ENCODE data around the gene LACTBL1. TPM values are rescaled to one million over a fixed set of nuclear protein-coding genes. Genes with fewer than 3 reads are reported as not detected.

The LACTBL1 gene
- total and polyA plus RNA-seq, 2 experiments from 2014 or later: not detected

DNA sequence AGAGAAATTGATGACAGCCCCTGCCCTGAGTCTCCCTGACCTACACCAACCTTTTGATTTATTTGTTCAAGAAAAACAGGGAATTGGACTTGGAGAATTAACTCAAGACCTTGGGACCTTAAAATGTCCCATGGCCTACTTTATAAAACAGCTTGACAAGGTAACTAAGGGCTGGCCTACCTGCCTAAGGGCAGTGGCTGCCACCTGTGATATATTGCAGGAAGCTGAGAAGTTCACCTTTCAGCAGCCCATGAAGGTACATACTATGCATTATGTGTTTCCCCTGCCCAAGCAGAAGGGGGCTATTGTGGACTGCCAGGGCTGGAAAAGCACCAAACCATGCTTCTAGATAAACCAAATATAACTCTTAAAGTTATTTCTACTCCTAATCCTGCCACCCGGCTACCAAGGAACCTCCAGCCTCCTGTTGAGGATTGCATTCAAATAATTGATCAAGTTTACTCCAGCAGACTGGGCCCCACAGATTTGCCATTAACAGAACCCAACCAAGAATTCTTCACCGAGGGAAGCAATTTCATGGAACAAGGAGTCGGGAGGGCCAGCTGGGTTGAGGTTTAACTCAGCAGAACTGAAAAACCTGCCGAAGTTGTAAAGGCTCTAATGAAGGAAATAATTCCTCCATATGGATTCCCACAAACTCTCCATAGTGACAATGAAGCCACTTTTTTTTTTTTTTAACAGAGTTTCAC, 28.2 kb downstream of the LACTBL1 start (continued):
- TF ChIP-seq CTCF (conservative IDR thresholded peaks at IDR 0.05; ENCODE audit: low read depth in 2 of 2) (no peak), EZH2 (IDR thresholded peaks at IDR 0.05; ENCODE audit: low read depth, unreplicated experiment) (no peak), NANOG (IDR thresholded peaks at IDR 0.05; ENCODE audit: borderline replicate concordance) (no peak)
- TF ChIP-seq, protein P1, sequence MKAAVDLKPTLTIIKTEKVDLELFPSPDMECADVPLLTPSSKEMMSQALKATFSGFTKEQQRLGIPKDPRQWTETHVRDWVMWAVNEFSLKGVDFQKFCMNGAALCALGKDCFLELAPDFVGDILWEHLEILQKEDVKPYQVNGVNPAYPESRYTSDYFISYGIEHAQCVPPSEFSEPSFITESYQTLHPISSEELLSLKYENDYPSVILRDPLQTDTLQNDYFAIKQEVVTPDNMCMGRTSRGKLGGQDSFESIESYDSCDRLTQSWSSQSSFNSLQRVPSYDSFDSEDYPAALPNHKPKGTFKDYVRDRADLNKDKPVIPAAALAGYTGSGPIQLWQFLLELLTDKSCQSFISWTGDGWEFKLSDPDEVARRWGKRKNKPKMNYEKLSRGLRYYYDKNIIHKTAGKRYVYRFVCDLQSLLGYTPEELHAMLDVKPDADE (IDR thresholded peaks at IDR 0.05): no peak

- Mint-ChIP-seq H3K36me3 (ENCODE audit: low read depth) (no peaks in the 10 kb centered on the region), H3K27ac (no peak overlapping the region), H3K4me1 (no peaks in the 10 kb centered on the region), H3K4me3 (no peak overlapping the region), H3K27me3 (ENCODE audit: insufficient read depth, low read depth, poor library complexity) (peaks cover 3% of the 10 kb centered on the region), H3K9me3 (peaks cover 20% of the 10 kb centered on the region; the same call in 2 of the 3 replicates)
- H3K4me3 ChIP-seq: no peak overlapping the region
- no peak for ATAC-seq
- H4K20me1 ChIP-seq (replicated peaks; ENCODE audit: insufficient read depth): no peaks in the 10 kb centered on the region
- no peak overlapping the region for H2AFZ ChIP-seq
- H3K4me2 ChIP-seq: no peak overlapping the region
- no peaks in the 10 kb centered on the region for H3F3A ChIP-seq (replicated peaks; ENCODE audit: low read depth)
- no peaks in the 10 kb centered on the region for H3K4me1 ChIP-seq (ENCODE audit: insufficient read depth)
- H3K36me3 ChIP-seq (ENCODE audit: insufficient read depth): no peaks in the 10 kb centered on the region
- no peaks in the 10 kb centered on the region for H3K79me2 ChIP-seq (replicated peaks; ENCODE audit: insufficient read depth)
- H3K9me2 ChIP-seq (ENCODE audit: insufficient read depth): no peaks in the 10 kb centered on the region
- no peak for DNase-seq (ENCODE audit: low spot score)
- no peaks in the 10 kb centered on the region for H3K27me3 ChIP-seq (ENCODE audit: insufficient read depth)
- H3K27ac ChIP-seq (ENCODE audit: low read depth): no peak overlapping the region
- TF ChIP-seq ZNF331 (CRISPR knock-in tag; IDR thresholded peaks at IDR 0.05; ENCODE audit: low read depth) (no peak), EZH2phosphoT487 (IDR thresholded peaks at IDR 0.05; ENCODE audit: unreplicated experiment) (no peak), CTCF (conservative IDR thresholded peaks at IDR 0.05; ENCODE audit: low read depth in 2 of 2) (no peak), REST (IDR thresholded peaks at IDR 0.05; ENCODE audit: unreplicated experiment) (no peak), EZH2 (IDR thresholded peaks at IDR 0.05; ENCODE audit: low read depth, unreplicated experiment) (no peak), CREB1 (CRISPR knock-in tag; IDR thresholded peaks at IDR 0.05; ENCODE audit: low read depth) (no peak), JUNB (IDR thresholded peaks at IDR 0.05; ENCODE audit: unreplicated experiment) (no peak), STAT1 (IDR thresholded peaks at IDR 0.05; ENCODE audit: unreplicated experiment) (no peak), NANOG (IDR thresholded peaks at IDR 0.05; ENCODE audit: borderline replicate concordance) (no peak), ZNF114 (CRISPR knock-in tag; IDR thresholded peaks at IDR 0.05) (no peak), POLR2AphosphoS5 (IDR thresholded peaks at IDR 0.05; ENCODE audit: low read depth) (no peak)
- TF ChIP-seq, protein P1 (IDR thresholded peaks at IDR 0.05): no peak
Observed at GRCh38 chr1:22941257-22941656, 31.4 kb downstream of the LACTBL1 start.
